Neutrophil (primary cell): ENCODE results near the gene TBK1.

Experiments
- H3K27ac ChIP-seq: fragments of 200-600 bp; sonication (generic); 2 replicates; pipeline ENCODE4 v1.5.1; 2016; ENCODE audit warnings: mild to moderate bottlenecking, moderate library complexity
- H3K27me3 ChIP-seq: fragments of 200-600 bp; sonication (generic); 2 replicates; pipeline ENCODE4 v1.6.0; 2016; ENCODE audit warnings: mild to moderate bottlenecking
- H3K36me3 ChIP-seq: fragments of 200-600 bp; sonication (generic); 2 replicates; pipeline ENCODE4 v1.5.1; 2017
- H3K4me1 ChIP-seq, 2 experiments: fragments of 200-600 bp in 1 of 2; sonication (generic) in 1 of 2; 1 replicate in 1 of 2; 2 replicates in 1 of 2; pipeline versions ENCODE4 v1.5.1 to v1.6.1; 2013 to 2016; ENCODE audit warnings: low read depth in 1 of 2, low read length in 1 of 2, mild to moderate bottlenecking in 1 of 2, moderate library complexity in 1 of 2; ENCODE audit not compliant: control insufficient read depth in 1 of 2, insufficient read depth in 1 of 2
- H3K4me3 ChIP-seq, 2 experiments: fragments of 200-600 bp in 1 of 2; sonication (generic) in 1 of 2; 1 replicate in 1 of 2; 2 replicates in 1 of 2; pipeline ENCODE4 v1.5.1; 2013 to 2016; ENCODE audit warnings: low read depth in 1 of 2, low read length in 1 of 2, mild to moderate bottlenecking in 1 of 2, moderate library complexity in 1 of 2
- H3K9me3 ChIP-seq: fragments of 200-600 bp; sonication (generic); 2 replicates; pipeline ENCODE4 v1.5.1; 2016
- CTCF ChIP-seq: fragments of 200-600 bp; sonication (generic); IDR thresholded peaks from 2 replicates; pipeline ENCODE4 v1.5.1; 2016; ENCODE audit warnings: antibody characterized with exemption

The TBK1 gene

GRCh38 chr12:64469455-64470142 is 17.7 kb downstream of the TBK1 start:
- H3K4me3 ChIP-seq, result no peak overlapping the region
- no peaks in the 10 kb centered on the region for H3K4me1 ChIP-seq
- H3K27ac ChIP-seq, result no peak overlapping the region
- H3K27me3 ChIP-seq, result no peaks in the 10 kb centered on the region
- H3K36me3 ChIP-seq, result peaks cover 96% of the 10 kb centered on the region
- TF ChIP-seq CTCF, result no peak
- H3K9me3 ChIP-seq, result no peaks in the 10 kb centered on the region

- no peak overlapping the region for H3K27ac ChIP-seq
- H3K4me3 ChIP-seq, result no peak overlapping the region
- H3K36me3 ChIP-seq, result peaks cover 96% of the 10 kb centered on the region
- no peak for TF ChIP-seq CTCF
- H3K27me3 ChIP-seq, result no peaks in the 10 kb centered on the region
- H3K9me3 ChIP-seq, result no peaks in the 10 kb centered on the region
- H3K4me1 ChIP-seq, result no peaks in the 10 kb centered on the region
Measured at GRCh38 chr12:64470495-64470894, 18.6 kb downstream of the TBK1 start.

GRCh38 chr12:64473176-64473575 is 21.3 kb downstream of the TBK1 start:
- Histone ChIP-seq H3K27ac (no peak overlapping the region), H3K4me3 (no peak overlapping the region), H3K27me3 (no peaks in the 10 kb centered on the region), H3K9me3 (no peaks in the 10 kb centered on the region), H3K36me3 (peaks cover 84% of the 10 kb centered on the region), H3K4me1 (no peaks in the 10 kb centered on the region)
- TF ChIP-seq CTCF, result no peak

- Histone ChIP-seq H3K4me1 (no peaks in the 10 kb centered on the region), H3K4me3 (no peak overlapping the region), H3K27ac (no peak overlapping the region), H3K27me3 (no peaks in the 10 kb centered on the region), H3K36me3 (peaks cover 78% of the 10 kb centered on the region), H3K9me3 (no peaks in the 10 kb centered on the region)
- no peak for TF ChIP-seq CTCF
Measured at GRCh38 chr12:64475518-64475917, 23.6 kb downstream of the TBK1 start.

- H3K27ac ChIP-seq, result no peak overlapping the region
- no peaks in the 10 kb centered on the region for H3K9me3 ChIP-seq
- no peak for TF ChIP-seq CTCF
- H3K36me3 ChIP-seq, result peaks cover 78% of the 10 kb centered on the region
- no peaks in the 10 kb centered on the region for H3K4me1 ChIP-seq
- H3K4me3 ChIP-seq, result no peak overlapping the region
- no peaks in the 10 kb centered on the region for H3K27me3 ChIP-seq
Measured at GRCh38 chr12:64476844-64477243, 24.9 kb downstream of the TBK1 start.

GRCh38 chr12:64478661-64479060 is 26.7 kb downstream of the TBK1 start:
- Histone ChIP-seq H3K36me3 (peaks cover 79% of the 10 kb centered on the region), H3K4me3 (no peak overlapping the region), H3K4me1 (no peaks in the 10 kb centered on the region), H3K9me3 (no peaks in the 10 kb centered on the region), H3K27me3 (no peaks in the 10 kb centered on the region), H3K27ac (no peak overlapping the region)
- TF ChIP-seq CTCF, result no peak
